ENCODE measurements around the gene DBH. TPM values are rescaled to one million over a fixed set of nuclear protein-coding genes. Genes with fewer than 3 reads are reported as not detected.

The DBH gene
- total and polyA plus RNA-seq, 2 donors (not counting 3 experiments of a cell fraction or from before 2014, with no cell fraction given): not detected

DNA sequence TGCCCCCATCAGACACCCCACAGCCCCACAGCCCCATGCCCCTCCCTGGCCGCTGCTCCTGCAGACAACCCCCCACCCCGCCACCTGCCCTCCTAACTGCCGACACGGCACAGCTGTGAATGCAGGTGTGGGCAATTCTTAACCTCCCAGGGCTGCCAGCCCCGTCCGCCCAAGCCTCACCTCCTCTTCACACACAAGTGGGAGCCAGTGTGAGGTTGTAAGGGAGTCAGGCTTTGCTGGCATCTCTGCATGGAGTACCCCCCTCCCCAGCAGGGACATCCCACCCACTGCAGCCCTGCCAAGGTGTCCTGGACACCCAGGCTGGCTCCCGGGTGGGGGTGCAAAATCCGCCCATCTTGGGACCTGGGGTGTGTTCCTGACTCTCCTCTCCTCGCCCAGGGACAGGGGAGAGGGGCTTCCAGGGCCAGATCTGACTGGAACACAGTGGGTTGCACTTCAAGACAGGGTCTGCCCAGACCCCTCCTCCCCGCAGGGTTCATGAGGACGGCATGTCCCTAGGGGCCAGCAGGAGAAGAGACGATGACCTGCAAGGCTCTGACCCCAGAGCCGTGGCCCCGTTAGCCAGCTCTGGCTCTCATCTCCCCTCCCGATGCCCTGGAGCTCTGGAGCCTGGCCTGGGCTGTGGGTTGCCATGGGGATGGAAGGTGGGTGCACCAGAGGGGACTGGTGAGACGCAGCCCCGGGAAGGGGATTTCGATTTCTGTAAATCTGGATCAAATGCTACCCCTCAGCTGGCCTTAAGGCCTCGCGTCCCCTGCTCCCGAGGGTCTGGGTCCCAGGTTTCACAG lies 67.6 kb downstream of the DBH start:
- no peaks in the 10 kb centered on the region for H3K4me1 ChIP-seq (ENCODE audit: control insufficient read depth, extremely low read depth, insufficient read depth, low read length)
- CTCF ChIA-PET: no interaction called here
- FAIRE-seq (no peak), DNase-seq (ENCODE audit: low read depth, low spot score) (no peak)
- H3K4me3 ChIP-seq (replicated peaks in 1 of 3; ENCODE audit: insufficient read depth in 1 of 3, low read depth in 1 of 3, low read length in 3 of 3): no peak overlapping the region
- peaks cover 0 to 2% of the 10 kb centered on the region in 2 experiments for H3K27me3 ChIP-seq (ENCODE audit: control insufficient read depth in 2 of 2, insufficient read depth in 2 of 2, low read length in 2 of 2)
- no peaks in the 10 kb centered on the region for H4K20me1 ChIP-seq (replicated peaks; ENCODE audit: control insufficient read depth, extremely low read depth, insufficient read depth, low read length)
- no peaks in the 10 kb centered on the region for H3K36me3 ChIP-seq (ENCODE audit: control insufficient read depth in 2 of 2, extremely low read depth in 1 of 2, insufficient read depth in 2 of 2, low read length in 2 of 2)
- dilution Hi-C loops (cut with MboI; ENCODE audit: extremely low pct_ligation_motif_present, low sequenced_read_pairs): no loop called here
- POLR2A ChIA-PET: no interaction called here
- intact Hi-C loops (cut with micrococcal nuclease): no loop called here
- no peak overlapping the region for H3K9ac ChIP-seq (replicated peaks; ENCODE audit: extremely low read depth, insufficient read depth, low read length)
- no peaks in the 10 kb centered on the region for H3K9me3 ChIP-seq (replicated peaks; ENCODE audit: control insufficient read depth, insufficient read depth, low read length)
- no peak overlapping the region for H3K27ac ChIP-seq (ENCODE audit: insufficient read depth, low read depth, low read length)
- no TSS peak for BruUV-seq (replicated peaks)
- H2AFZ ChIP-seq (ENCODE audit: low read depth, low read length): no peak overlapping the region
- H3K79me2 ChIP-seq (ENCODE audit: control insufficient read depth, insufficient read depth, low read length): no peaks in the 10 kb centered on the region
- no peak overlapping the region for H3K4me2 ChIP-seq (ENCODE audit: insufficient read depth, low read length)
- TF ChIP-seq, protein P1, sequence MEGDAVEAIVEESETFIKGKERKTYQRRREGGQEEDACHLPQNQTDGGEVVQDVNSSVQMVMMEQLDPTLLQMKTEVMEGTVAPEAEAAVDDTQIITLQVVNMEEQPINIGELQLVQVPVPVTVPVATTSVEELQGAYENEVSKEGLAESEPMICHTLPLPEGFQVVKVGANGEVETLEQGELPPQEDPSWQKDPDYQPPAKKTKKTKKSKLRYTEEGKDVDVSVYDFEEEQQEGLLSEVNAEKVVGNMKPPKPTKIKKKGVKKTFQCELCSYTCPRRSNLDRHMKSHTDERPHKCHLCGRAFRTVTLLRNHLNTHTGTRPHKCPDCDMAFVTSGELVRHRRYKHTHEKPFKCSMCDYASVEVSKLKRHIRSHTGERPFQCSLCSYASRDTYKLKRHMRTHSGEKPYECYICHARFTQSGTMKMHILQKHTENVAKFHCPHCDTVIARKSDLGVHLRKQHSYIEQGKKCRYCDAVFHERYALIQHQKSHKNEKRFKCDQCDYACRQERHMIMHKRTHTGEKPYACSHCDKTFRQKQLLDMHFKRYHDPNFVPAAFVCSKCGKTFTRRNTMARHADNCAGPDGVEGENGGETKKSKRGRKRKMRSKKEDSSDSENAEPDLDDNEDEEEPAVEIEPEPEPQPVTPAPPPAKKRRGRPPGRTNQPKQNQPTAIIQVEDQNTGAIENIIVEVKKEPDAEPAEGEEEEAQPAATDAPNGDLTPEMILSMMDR (IDR thresholded peaks at IDR 0.05; ENCODE audit: extremely low read depth in 1 of 2, insufficient read depth in 1 of 2, low read depth in 1 of 2, low read length in 2 of 2): no peak
- TF ChIP-seq FOS (IDR thresholded peaks at IDR 0.05; ENCODE audit: borderline replicate concordance, insufficient read depth, low read length) (no peak), GATA2 (IDR thresholded peaks at IDR 0.05; ENCODE audit: insufficient read depth, insufficient read length, low read depth, low read length) (no peak)
- H3K9me1 ChIP-seq (replicated peaks; ENCODE audit: control insufficient read depth, extremely low read depth, insufficient read depth, low read length): no peaks in the 10 kb centered on the region

DNA sequence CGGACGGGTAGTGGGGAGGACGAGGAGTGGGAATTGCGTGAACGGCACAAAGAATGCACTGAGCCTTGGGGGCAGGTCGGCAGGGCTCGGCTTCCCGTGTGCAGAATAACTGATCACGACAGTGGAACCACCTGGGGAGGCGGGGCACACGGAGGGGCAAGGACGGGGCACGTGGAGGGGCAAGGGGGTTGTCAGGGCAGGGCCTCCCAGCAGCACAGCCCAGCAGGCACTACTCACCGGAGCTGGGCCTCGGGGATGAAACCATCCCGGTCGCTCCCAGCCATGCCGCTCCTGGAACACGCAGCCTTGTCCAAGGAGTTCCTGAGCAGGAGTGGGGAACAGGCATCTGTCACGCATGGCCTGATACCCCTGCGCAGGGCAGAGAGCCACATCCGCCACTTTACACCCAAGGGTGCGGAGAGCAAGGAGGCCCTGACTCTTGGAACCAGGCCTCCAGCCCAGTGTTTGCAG lies 68.6 kb downstream of the DBH start:
- Histone ChIP-seq H3K27ac (ENCODE audit: insufficient read depth, low read depth, low read length) (no peak overlapping the region), H2AFZ (ENCODE audit: low read depth, low read length) (no peak overlapping the region), H3K4me1 (ENCODE audit: control insufficient read depth, extremely low read depth, insufficient read depth, low read length) (no peaks in the 10 kb centered on the region), H3K9ac (replicated peaks; ENCODE audit: extremely low read depth, insufficient read depth, low read length) (no peak overlapping the region), H3K27me3 (ENCODE audit: control insufficient read depth in 2 of 2, insufficient read depth in 2 of 2, low read length in 2 of 2) (peaks cover 0 to 2% of the 10 kb centered on the region in 2 experiments), H4K20me1 (replicated peaks; ENCODE audit: control insufficient read depth, extremely low read depth, insufficient read depth, low read length) (no peaks in the 10 kb centered on the region), H3K9me3 (replicated peaks; ENCODE audit: control insufficient read depth, insufficient read depth, low read length) (no peaks in the 10 kb centered on the region), H3K4me2 (ENCODE audit: insufficient read depth, low read length) (no peak overlapping the region), H3K36me3 (ENCODE audit: control insufficient read depth in 2 of 2, extremely low read depth in 1 of 2, insufficient read depth in 2 of 2, low read length in 2 of 2) (no peaks in the 10 kb centered on the region), H3K79me2 (ENCODE audit: control insufficient read depth, insufficient read depth, low read length) (no peaks in the 10 kb centered on the region), H3K4me3 (replicated peaks in 1 of 3; ENCODE audit: insufficient read depth in 1 of 3, low read depth in 1 of 3, low read length in 3 of 3) (no peak overlapping the region), H3K9me1 (replicated peaks; ENCODE audit: control insufficient read depth, extremely low read depth, insufficient read depth, low read length) (no peaks in the 10 kb centered on the region)
- dilution Hi-C loops (cut with MboI; ENCODE audit: extremely low pct_ligation_motif_present, low sequenced_read_pairs) (no loop called here), intact Hi-C loops (cut with micrococcal nuclease) (no loop called here)
- BruUV-seq (replicated peaks): no TSS peak
- CTCF ChIA-PET: no interaction called here
- POLR2A ChIA-PET: no interaction called here
- FAIRE-seq (no peak), DNase-seq (ENCODE audit: low read depth, low spot score) (no peak)
- TF ChIP-seq FOS (IDR thresholded peaks at IDR 0.05; ENCODE audit: borderline replicate concordance, insufficient read depth, low read length) (no peak), JUN (IDR thresholded peaks at IDR 0.05; ENCODE audit: borderline replicate concordance, insufficient read depth, insufficient read length, low read depth) (no peak), GATA2 (IDR thresholded peaks at IDR 0.05; ENCODE audit: insufficient read depth, insufficient read length, low read depth, low read length) (no peak), MYC (IDR thresholded peaks at IDR 0.05; ENCODE audit: low read depth, low read length) (no peak), POLR2A (IDR thresholded peaks at IDR 0.05; ENCODE audit: low read depth, low read length) (no peak), POLR2AphosphoS5 (IDR thresholded peaks at IDR 0.05; ENCODE audit: insufficient read depth, low read depth, low read length) (no peak), EZH2 (IDR thresholded peaks at IDR 0.05; ENCODE audit: borderline replicate concordance, low read depth, low read length, severe bottlenecking) (no peak)
- TF ChIP-seq, protein P2, sequence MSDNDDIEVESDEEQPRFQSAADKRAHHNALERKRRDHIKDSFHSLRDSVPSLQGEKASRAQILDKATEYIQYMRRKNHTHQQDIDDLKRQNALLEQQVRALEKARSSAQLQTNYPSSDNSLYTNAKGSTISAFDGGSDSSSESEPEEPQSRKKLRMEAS (IDR thresholded peaks at IDR 0.05; ENCODE audit: insufficient read depth, insufficient read length): no peak
- TF ChIP-seq, protein P1 (IDR thresholded peaks at IDR 0.05; ENCODE audit: extremely low read depth in 1 of 2, insufficient read depth in 1 of 2, low read depth in 1 of 2, low read length in 2 of 2): no peak

Measured in endothelial cell of umbilical vein (primary cell).